Skeletal muscle satellite cell (primary cell): Measurements from ENCODE around the gene SPCS2.
"Not testable (repeated sequence)": the region's sequence is repeated elsewhere in the genome, so short reads cannot be mapped to it uniquely, and the experiment has no call there.

Source experiments
- H3K27me3 ChIP-seq: 2 replicates; pipeline ENCODE4 v1.7.0; 2013; ENCODE audit warnings: low read length; ENCODE audit not compliant: control insufficient read depth, insufficient read depth
- H3K36me3 ChIP-seq: 2 replicates; pipeline ENCODE4 v1.7.0; 2013; ENCODE audit warnings: mild to moderate bottlenecking, control low read depth, low read length; ENCODE audit not compliant: insufficient read depth
- H3K4me1 ChIP-seq: 2 replicates; pipeline ENCODE4 v1.7.0; 2013; ENCODE audit warnings: low read length; ENCODE audit not compliant: control insufficient read depth, insufficient read depth
- H3K4me2 ChIP-seq: 2 replicates; pipeline ENCODE4 v1.7.0; 2013; ENCODE audit warnings: mild to moderate bottlenecking, low read length
- H3K4me3 ChIP-seq: 2 replicates; pipeline ENCODE4 v1.7.0; 2013; ENCODE audit warnings: low read length
- H3K9ac ChIP-seq: 2 replicates; pipeline ENCODE4 v1.7.0; 2013; ENCODE audit warnings: mild to moderate bottlenecking, low read depth, low read length, moderate library complexity
- H3K9me3 ChIP-seq: replicated peaks from 2 replicates; pipeline ENCODE4 v1.7.0; 2013; ENCODE audit warnings: mild to moderate bottlenecking, control low read depth, low read length

The SPCS2 gene

GRCh38 chr11:74951226-74951625 is 2.2 kb downstream of the SPCS2 start:
- Histone ChIP-seq H3K4me2 (no peak overlapping the region), H3K9ac (no peak overlapping the region), H3K4me3 (no peak overlapping the region), H3K9me3 (no peaks in the 10 kb centered on the region), H3K4me1 (peaks cover 12% of the 10 kb centered on the region), H3K36me3 (no peaks in the 10 kb centered on the region), H3K27me3 (no peaks in the 10 kb centered on the region)

- H3K27me3 ChIP-seq: no peaks in the 10 kb centered on the region
- H3K4me2 ChIP-seq: no peak overlapping the region
- no peak overlapping the region for H3K4me3 ChIP-seq
- H3K9me3 ChIP-seq: no peaks in the 10 kb centered on the region
- peaks cover 3% of the 10 kb centered on the region for H3K36me3 ChIP-seq
- H3K4me1 ChIP-seq: peaks cover 12% of the 10 kb centered on the region
- no peak overlapping the region for H3K9ac ChIP-seq
Observed at GRCh38 chr11:74952752-74953151, 3.7 kb downstream of the SPCS2 start.

GRCh38 chr11:74953451-74953850 is 4.4 kb downstream of the SPCS2 start:
- H3K36me3 ChIP-seq: peaks cover 3% of the 10 kb centered on the region
- peaks cover 12% of the 10 kb centered on the region for H3K4me1 ChIP-seq
- no peaks in the 10 kb centered on the region for H3K9me3 ChIP-seq
- no peak overlapping the region for H3K4me2 ChIP-seq
- H3K27me3 ChIP-seq: no peaks in the 10 kb centered on the region
- H3K9ac ChIP-seq: no peak overlapping the region
- H3K4me3 ChIP-seq: no peak overlapping the region

- no peaks in the 10 kb centered on the region for H3K27me3 ChIP-seq
- H3K36me3 ChIP-seq: peaks cover 3% of the 10 kb centered on the region
- no peak overlapping the region for H3K4me2 ChIP-seq
- peaks cover 12% of the 10 kb centered on the region for H3K4me1 ChIP-seq
- H3K4me3 ChIP-seq: no peak overlapping the region
- no peaks in the 10 kb centered on the region for H3K9me3 ChIP-seq
- H3K9ac ChIP-seq: no peak overlapping the region
Observed at GRCh38 chr11:74954199-74954598, 5.1 kb downstream of the SPCS2 start.

DNA sequence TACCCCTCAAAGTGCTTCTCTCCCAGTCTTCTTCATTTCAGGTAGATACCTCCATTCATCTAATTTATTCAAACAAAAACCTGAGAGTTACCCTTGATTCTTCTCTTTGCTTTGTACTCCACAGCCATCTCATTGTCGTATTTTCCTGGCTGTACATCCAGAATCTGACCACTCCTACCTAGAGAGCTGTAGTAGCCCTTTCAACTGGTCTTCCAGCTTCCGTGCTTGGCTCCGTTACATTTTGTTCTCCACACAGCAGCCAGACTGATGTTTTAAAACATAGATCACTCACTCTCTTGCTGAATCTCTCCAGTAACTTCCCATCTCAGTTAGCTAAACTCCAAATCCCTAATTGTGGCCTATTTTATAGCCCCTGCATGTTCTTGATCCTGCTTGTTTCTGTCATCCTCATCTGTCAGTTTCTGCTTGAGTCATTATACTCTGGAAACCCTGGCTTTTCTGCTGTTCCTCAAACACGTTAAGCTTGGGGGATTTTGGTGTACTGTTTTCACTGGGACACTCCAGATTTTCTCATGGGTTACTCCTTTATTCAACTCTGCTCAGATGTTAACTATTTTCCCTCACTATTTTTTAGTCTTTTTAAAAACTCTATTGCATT is 7.4 kb downstream of the SPCS2 start:
- Histone ChIP-seq H3K9me3 (no peaks in the 10 kb centered on the region), H3K4me3 (no peak overlapping the region), H3K4me1 (no peaks in the 10 kb centered on the region), H3K36me3 (peaks cover 3% of the 10 kb centered on the region), H3K27me3 (no peaks in the 10 kb centered on the region), H3K9ac (no peak overlapping the region), H3K4me2 (no peak overlapping the region)

GRCh38 chr11:74957937-74958629 is 9.0 kb downstream of the SPCS2 start:
- H3K27me3 ChIP-seq: no peaks in the 10 kb centered on the region
- H3K9ac ChIP-seq: no peak overlapping the region
- no peak overlapping the region for H3K4me3 ChIP-seq
- H3K4me2 ChIP-seq: no peak overlapping the region
- no peaks in the 10 kb centered on the region for H3K4me1 ChIP-seq
- H3K9me3 ChIP-seq: no peaks in the 10 kb centered on the region
- peaks cover 8% of the 10 kb centered on the region for H3K36me3 ChIP-seq

- H3K36me3 ChIP-seq: peaks cover 16% of the 10 kb centered on the region
- H3K4me1 ChIP-seq: not testable (repeated sequence)
Observed at GRCh38 chr11:74960128-74960527, 11.1 kb downstream of the SPCS2 start.

DNA sequence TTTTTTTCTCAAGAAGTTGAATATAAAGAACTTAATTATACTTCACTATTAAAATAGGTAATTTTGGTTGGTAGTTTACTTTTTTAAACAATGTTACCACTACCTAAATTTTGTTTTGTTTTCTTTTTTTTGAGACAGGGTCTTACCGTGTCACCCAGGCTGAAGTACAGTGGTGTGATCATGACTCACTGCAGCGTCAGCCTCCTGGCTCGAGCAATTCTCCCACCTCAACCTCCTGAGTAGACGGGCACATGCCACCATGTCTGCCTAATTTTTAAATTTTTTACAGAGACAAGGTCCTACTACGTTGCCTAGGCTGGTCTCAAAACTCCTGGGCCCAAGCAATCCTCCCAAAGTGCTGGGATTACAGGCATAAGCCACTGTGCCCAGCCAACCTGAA is 17.6 kb downstream of the SPCS2 start:
- H3K27me3 ChIP-seq: no peaks in the 10 kb centered on the region
- H3K9ac ChIP-seq: no peak overlapping the region
- no peaks in the 10 kb centered on the region for H3K9me3 ChIP-seq
- H3K4me2 ChIP-seq: no peak overlapping the region
- no peaks in the 10 kb centered on the region for H3K4me1 ChIP-seq
- peaks cover 38% of the 10 kb centered on the region for H3K36me3 ChIP-seq
- no peak overlapping the region for H3K4me3 ChIP-seq

More at GRCh38 chr11:74960128-74960527, 11.1 kb downstream of the SPCS2 start:
- not testable (repeated sequence) for H3K9me3 ChIP-seq, H3K27me3 ChIP-seq, H3K9ac ChIP-seq, H3K4me2 ChIP-seq, H3K4me3 ChIP-seq

DNA sequence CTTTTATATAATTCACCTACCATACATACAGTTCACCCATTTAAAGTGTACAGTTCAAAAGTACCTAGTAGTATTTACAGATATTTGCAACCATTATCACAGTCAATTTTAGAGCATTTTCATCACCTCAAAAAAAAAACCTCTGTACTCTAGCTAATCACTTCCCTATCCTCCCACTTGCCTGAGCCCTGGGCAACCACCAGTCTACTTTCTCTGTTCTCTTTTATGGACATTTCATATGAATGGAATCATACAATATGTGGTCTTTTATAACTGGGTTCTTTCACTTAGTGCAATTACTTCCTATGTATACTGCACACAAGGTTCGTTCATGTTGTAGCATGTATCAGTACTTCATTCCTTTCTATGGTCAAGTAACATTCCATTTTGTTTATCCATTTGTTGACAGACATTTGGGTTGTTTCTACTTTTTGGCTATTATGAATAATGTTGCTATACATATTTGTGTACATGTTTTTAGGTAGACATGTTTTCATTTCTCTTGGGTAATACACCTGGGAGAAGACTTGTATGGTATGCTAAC is 21.9 kb downstream of the SPCS2 start:
- H3K9ac ChIP-seq: no peak overlapping the region
- H3K4me1 ChIP-seq: no peaks in the 10 kb centered on the region
- H3K36me3 ChIP-seq: peaks cover 51% of the 10 kb centered on the region
- H3K27me3 ChIP-seq: no peaks in the 10 kb centered on the region
- no peak overlapping the region for H3K4me2 ChIP-seq
- no peaks in the 10 kb centered on the region for H3K9me3 ChIP-seq
- H3K4me3 ChIP-seq: no peak overlapping the region

GRCh38 chr11:74971424-74971823 is 22.4 kb downstream of the SPCS2 start:
- H3K9ac ChIP-seq: no peak overlapping the region
- no peak overlapping the region for H3K4me3 ChIP-seq
- no peak overlapping the region for H3K4me2 ChIP-seq
- H3K9me3 ChIP-seq: no peaks in the 10 kb centered on the region
- no peaks in the 10 kb centered on the region for H3K27me3 ChIP-seq
- H3K36me3 ChIP-seq: peaks cover 56% of the 10 kb centered on the region
- H3K4me1 ChIP-seq: no peaks in the 10 kb centered on the region

- Histone ChIP-seq H3K36me3 (peaks cover 45% of the 10 kb centered on the region), H3K4me1 (no peaks in the 10 kb centered on the region), H3K4me3 (no peak overlapping the region)
Observed at GRCh38 chr11:74978041-74978440, 29.0 kb downstream of the SPCS2 start.

GRCh38 chr11:74980634-74981033 is 31.6 kb downstream of the SPCS2 start:
- Histone ChIP-seq H3K27me3 (no peaks in the 10 kb centered on the region), H3K9ac (no peak overlapping the region)

More at GRCh38 chr11:74978041-74978440, 29.0 kb downstream of the SPCS2 start:
- no peaks in the 10 kb centered on the region for H3K27me3 ChIP-seq
- H3K9me3 ChIP-seq: no peaks in the 10 kb centered on the region
- H3K9ac ChIP-seq: no peak overlapping the region
- no peak overlapping the region for H3K4me2 ChIP-seq

More at GRCh38 chr11:74980634-74981033, 31.6 kb downstream of the SPCS2 start:
- H3K4me2 ChIP-seq: no peak overlapping the region
- H3K4me1 ChIP-seq: no peaks in the 10 kb centered on the region
- no peaks in the 10 kb centered on the region for H3K9me3 ChIP-seq
- H3K4me3 ChIP-seq: no peak overlapping the region
- peaks cover 29% of the 10 kb centered on the region for H3K36me3 ChIP-seq
